ENCODE data around the gene EYA2.

Gene EYA2

GRCh38 chr20:47042464-47042863, 147.8 kb downstream of the EYA2 start:
- peaks cover 28% of the 10 kb centered on the region for H3K4me1 Mint-ChIP-seq
- no peaks in the 10 kb centered on the region for H3K27me3 Mint-ChIP-seq (ENCODE audit: low read depth)
- peaks cover 15% of the 10 kb centered on the region for H3K36me3 Mint-ChIP-seq (ENCODE audit: low read depth)
- peaks cover 29% of the 10 kb centered on the region for H3K9me3 Mint-ChIP-seq
- H3K4me3 Mint-ChIP-seq: peak overlapping the region in 1 of 3 experiments; percentile 16
- no peak for TF ChIP-seq CTCF (IDR thresholded peaks at IDR 0.05; ENCODE audit: unreplicated experiment in 3 of 3)
- peak overlapping the region; percentile 89 to 98 (median 97) for H3K27ac Mint-ChIP-seq

GRCh38 chr20:47043086-47043485, 148.4 kb downstream of the EYA2 start:
- peak overlapping the region; percentile 89 to 98 (median 97) for H3K27ac Mint-ChIP-seq
- peaks cover 15% of the 10 kb centered on the region for H3K36me3 Mint-ChIP-seq (ENCODE audit: low read depth)
- H3K4me1 Mint-ChIP-seq: peaks cover 24% of the 10 kb centered on the region
- H3K4me3 Mint-ChIP-seq: peak overlapping the region in 2 of 3 experiments; percentile 16 to 23
- H3K9me3 Mint-ChIP-seq: peaks cover 33% of the 10 kb centered on the region
- no peak for TF ChIP-seq CTCF (IDR thresholded peaks at IDR 0.05; ENCODE audit: unreplicated experiment in 3 of 3)
- H3K27me3 Mint-ChIP-seq (ENCODE audit: low read depth): no peaks in the 10 kb centered on the region

- Mint-ChIP-seq H3K4me1 (peaks cover 25% of the 10 kb centered on the region), H3K27me3 (ENCODE audit: low read depth) (peaks cover 5% of the 10 kb centered on the region), H3K27ac (peak overlapping the region in 2 of 3 experiments; percentile 59 to 62), H3K9me3 (peaks cover 33% of the 10 kb centered on the region), H3K4me3 (no peak overlapping the region), H3K36me3 (ENCODE audit: low read depth) (peaks cover 15% of the 10 kb centered on the region)
- TF ChIP-seq CTCF (IDR thresholded peaks at IDR 0.05; ENCODE audit: unreplicated experiment in 3 of 3): no peak
Observed at GRCh38 chr20:47044938-47045337, 150.3 kb downstream of the EYA2 start.

- no peak for TF ChIP-seq CTCF (IDR thresholded peaks at IDR 0.05; ENCODE audit: unreplicated experiment in 3 of 3)
- H3K36me3 Mint-ChIP-seq (ENCODE audit: low read depth): peaks cover 15% of the 10 kb centered on the region
- H3K27me3 Mint-ChIP-seq (ENCODE audit: low read depth): peaks cover 5% of the 10 kb centered on the region
- H3K27ac Mint-ChIP-seq: peak overlapping the region in 1 of 3 experiments; percentile 72
- H3K4me3 Mint-ChIP-seq: no peak overlapping the region
- H3K4me1 Mint-ChIP-seq: peaks cover 27% of the 10 kb centered on the region
- peaks cover 26% of the 10 kb centered on the region for H3K9me3 Mint-ChIP-seq
Observed at GRCh38 chr20:47048054-47048453, 153.4 kb downstream of the EYA2 start.

GRCh38 chr20:47049771-47050170, 155.1 kb downstream of the EYA2 start:
- H3K27ac Mint-ChIP-seq: peak overlapping the region in 2 of 3 experiments; percentile 18 to 30
- peaks cover 5% of the 10 kb centered on the region for H3K27me3 Mint-ChIP-seq (ENCODE audit: low read depth)
- H3K36me3 Mint-ChIP-seq (ENCODE audit: low read depth): peaks cover 15% of the 10 kb centered on the region

More at GRCh38 chr20:47049771-47050170, 155.1 kb downstream of the EYA2 start:
- H3K4me1 Mint-ChIP-seq: peaks cover 20% of the 10 kb centered on the region
- no peak overlapping the region for H3K4me3 Mint-ChIP-seq
- TF ChIP-seq CTCF (IDR thresholded peaks at IDR 0.05; ENCODE audit: unreplicated experiment in 3 of 3): no peak
- H3K9me3 Mint-ChIP-seq: peaks cover 19% of the 10 kb centered on the region

Measured in nephron (organoid).